Adrenal gland (tissue), 12 donors: Measurements from ENCODE around the gene LPP. TPM values are rescaled to one million over a fixed set of nuclear protein-coding genes. Genes with fewer than 3 reads are reported as not detected.

Experiments used
- DNase-seq, 7 donors: peaks; one replicate each; pipeline ENCODE4 v3.0.0-alpha.2; 2019 to 2020
- H3K27ac ChIP-seq, 5 donors: fragments of 200-600 bp; sonication (generic) in 4 of 5; 1 replicate in 3 of 5; 2 replicates in 2 of 5; pipeline versions ENCODE4 v1.5.1 to v1.8.0; 2016 to 2020; ENCODE audit warnings: mild to moderate bottlenecking in 1 of 5
- H3K27me3 ChIP-seq: fragments of 200-600 bp; 2 replicates; pipeline ENCODE4 v1.8.0; 2021
- H3K36me3 ChIP-seq, 2 donors: fragments of 200-600 bp; replicated peaks in 1 of 2; 1 replicate in 1 of 2; 2 replicates in 1 of 2; pipeline versions ENCODE4 v1.5.1 to v1.8.0; 2018 to 2022
- H3K4me1 ChIP-seq, 2 donors: fragments of 200-600 bp; replicated peaks in 1 of 2; 1 replicate in 1 of 2; 2 replicates in 1 of 2; pipeline versions ENCODE4 v1.5.1 to v1.8.0; 2018 to 2021
- H3K4me3 ChIP-seq, 4 donors: fragments of 200-600 bp; sonication (generic) in 3 of 4; one replicate each; pipeline ENCODE4 v1.5.1; 2016 to 2018
- H3K9me3 ChIP-seq, 3 donors: fragments of 200-600 bp; sonication (generic) in 1 of 3; replicated peaks in 1 of 3; 1 replicate in 2 of 3; 2 replicates in 1 of 3; pipeline versions ENCODE4 v1.5.1 to v1.8.0; 2016 to 2021
- CTCF ChIP-seq, 6 experiments: fragments of 450-650 bp in 4 of 6; fragments of 200-600 bp in 2 of 6; sonication (generic) in 1 of 6; IDR thresholded peaks; 1 replicate in 5 of 6; 2 replicates in 1 of 6; pipeline versions ENCODE4 v1.5.1 to v1.8.0; 2016 to 2021; ENCODE audit warnings: antibody characterized with exemption in 6 of 6, mild to moderate bottlenecking in 2 of 6, moderate library complexity in 1 of 6
- POLR2A ChIP-seq, 2 donors: fragments of 450-650 bp; IDR thresholded peaks; one replicate each; pipeline ENCODE4 v1.6.1; 2017; ENCODE audit warnings: antibody characterized with exemption in 2 of 2, mild to moderate bottlenecking in 2 of 2, moderate library complexity in 1 of 2
- WGBS, 4 donors: extraction: QIAGEN DNeasy Blood & Tissue Kit in 2 of 4; methylation state at CpG; one replicate each; pipeline versions ENCODE4 v1.1.5 to v1.1.7; 2013 to 2017; 5-methylcytosine and 5-hydroxymethylcytosine counted together
- intact Hi-C, 2 donors: fragments of 100-400 bp; cut with DNase I; formaldehyde crosslinking; loops; one replicate each; pipeline versions ENCODE4 v1.14.1 to v1.15.0; 2022 to 2023
- microRNA counts, 2 donors: library from miRNA; unstranded; fragments of <30 nt; microRNA quantifications; one replicate each; lab custom pipeline; 2016
- microRNA-seq, 3 donors: library from miRNA; unstranded; fragments of <30 nt; microRNA quantifications; one replicate each; pipeline ENCODE4, GENCODE V29; 2017 to 2020
- polyA plus RNA-seq, 3 donors: library from polyadenylated mRNA; stranded (reverse); fragments of 200-250 nt in 2 of 3; fragments of 350-450 nt in 1 of 3; fragmentation: Illumina TruSeq in 1 of 3; extraction: RNeasy Lipid Tissue Mini Kit (QIAGEN cat#74804) in 1 of 3; gene quantifications; one replicate each; pipeline ENCODE4 v1.2.3, GENCODE V29; 2013 to 2014
- small RNA-seq, 2 donors: library from RNA; depleted of rRNA; stranded (forward); fragments of <200 nt; gene quantifications; one replicate each; pipeline ENCODE3, GENCODE V24; 2016
- total RNA-seq, 9 donors: library from RNA; depleted of rRNA in 4 of 9; stranded (reverse); fragments of >200 nt in 4 of 9; fragments of 120-200 nt in 1 of 9; fragmentation: NEBNext Ultra II Directional in 1 of 9; extraction: Animal tissue kit (Norgen Biotek cat#: 25700) in 1 of 9; gene quantifications; one replicate each; pipeline versions ENCODE4 v1.1.0 to v1.2.4, GENCODE V29; 2013 to 2023
- donor health status: healthy with polysubstance abuse.
- donor health status: Bipolar disorder and iron deficiency.
- donor health status: DM: yes; HTN: yes; CAD: no.
- donor health status: DM: no; HTN: no; CAD: no.
- donor health status: DM: no; HTN: no; CAD: no.
- donor health status: DM: yes; HTN: yes; CAD: no.

The LPP gene
- total and polyA plus RNA-seq, 12 donors = 7.0 to 170 (median 101) TPM

- TF ChIP-seq CTCF (IDR thresholded peaks at IDR 0.05) (no peak), POLR2A (IDR thresholded peaks at IDR 0.05) (no peak)
- no peaks in the 10 kb centered on the region for H3K27me3 ChIP-seq
- intact Hi-C loops = no loop called here
- no peak overlapping the region for H3K27ac ChIP-seq
- H3K4me1 ChIP-seq = peaks cover 0 to 17% of the 10 kb centered on the region in 2 donors
- WGBS, 4 donors = 83 to 87% (median 84%) methylated on average over 7 of the region's 7 CpGs
- no peaks in the 10 kb centered on the region for H3K9me3 ChIP-seq
- H3K4me3 ChIP-seq = no peak overlapping the region
- H3K36me3 ChIP-seq = no peaks in the 10 kb centered on the region
- no peak for DNase-seq
Measured at GRCh38 chr3:188937389-188937788, 783.4 kb downstream of the LPP start.

- Histone ChIP-seq H3K27me3 (no peaks in the 10 kb centered on the region), H3K36me3 (no peaks in the 10 kb centered on the region), H3K4me1 (peaks cover 0 to 27% of the 10 kb centered on the region in 2 donors), H3K4me3 (no peak overlapping the region), H3K9me3 (no peaks in the 10 kb centered on the region), H3K27ac (no peak overlapping the region)
- 96 to 98% (median 97%) methylated on average over 3 of the region's 3 CpGs for WGBS, 4 donors
- intact Hi-C loops = no loop called here
- TF ChIP-seq POLR2A (IDR thresholded peaks at IDR 0.05) = no peak
- DNase-seq = no peak
Measured at GRCh38 chr3:188938999-188939398, 785.0 kb downstream of the LPP start.

- Histone ChIP-seq H3K9me3 (no peaks in the 10 kb centered on the region), H3K4me1 (peaks cover 0 to 37% of the 10 kb centered on the region in 2 donors), H3K36me3 (no peaks in the 10 kb centered on the region), H3K27ac (peak overlapping the region in 2 of 5 donors; percentile 51 to 79), H3K27me3 (no peaks in the 10 kb centered on the region), H3K4me3 (no peak overlapping the region)
- no peak for TF ChIP-seq CTCF (IDR thresholded peaks at IDR 0.05)
- TF ChIP-seq POLR2A (IDR thresholded peaks at IDR 0.05) = no peak
- no peak for DNase-seq
- intact Hi-C loops = no loop called here
- WGBS, 4 donors = 78 to 86% (median 80%) methylated on average over 5 of the region's 5 CpGs
Measured at GRCh38 chr3:188939814-188940572, 786.0 kb downstream of the LPP start.

MicroRNA genes within 50 kb of the gene (microRNA counts, 767-probe panel; counts per million panel counts)
- microRNA hsa-miR-28-3p (lab: Ali Mortazavi, UCI) (4,017 to 4,585 counts per million in 2 donors), microRNA hsa-miR-28-5p (lab: Ali Mortazavi, UCI) (4,230 to 4,392 counts per million in 2 donors)

Small RNA genes lying within 50 kb of the gene (microRNA-seq; reads per million reads assigned to microRNA genes)
- gene MIR28 = 4,246 to 8,686 (median 5,791) reads per million in 3 donors

Small RNA genes lying within 50 kb of the gene (small RNA-seq; reads per million reads assigned to genes)
- 3,699 to 4,761 reads per million in 2 donors for gene MIR28
